Tibial nerve (tissue), 3 donors: ENCODE measurements around the gene HMHB1.

Source experiments
- CTCF ChIP-seq, 5 experiments: fragments of 200-600 bp in 3 of 5; fragments of 450-650 bp in 2 of 5; sonication (generic) in 3 of 5; IDR thresholded peaks; one replicate each; pipeline ENCODE4 v1.5.1; 2016 to 2019; ENCODE audit warnings: antibody characterized with exemption in 5 of 5, mild to moderate bottlenecking in 3 of 5, moderate library complexity in 2 of 5
- POLR2A ChIP-seq, 2 donors: fragments of 450-650 bp; IDR thresholded peaks; one replicate each; pipeline ENCODE4 v1.6.1; 2017; ENCODE audit warnings: antibody characterized with exemption in 2 of 2, mild to moderate bottlenecking in 2 of 2, moderate library complexity in 2 of 2

DNA sequence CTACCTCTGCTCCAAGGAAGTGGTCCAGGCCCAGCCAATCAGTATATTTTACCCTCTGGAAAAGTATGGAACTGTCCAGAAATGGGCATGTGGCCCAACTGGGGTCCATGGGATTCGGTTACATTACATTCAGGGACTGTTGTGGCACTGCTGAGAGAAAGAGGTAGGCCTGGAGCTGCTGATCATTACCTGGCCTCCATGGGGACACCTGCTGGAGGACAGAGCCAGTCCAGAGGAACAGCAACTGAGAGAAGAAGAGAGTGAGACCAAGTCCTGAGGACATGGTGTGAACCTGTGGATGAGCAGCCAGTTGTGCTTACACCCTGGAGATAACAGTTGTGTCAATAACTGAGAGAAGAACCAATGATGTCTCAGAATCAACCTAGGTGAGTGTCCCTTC, 48.2 kb downstream of the HMHB1 start:
- TF ChIP-seq POLR2A (IDR thresholded peaks at IDR 0.05) (no peak), CTCF (IDR thresholded peaks at IDR 0.05) (no peak)
